Naive B cell (primary cell): ENCODE results near the gene CTSH. TPM values are rescaled to one million over a fixed set of nuclear protein-coding genes. Genes with fewer than 3 reads are reported as not detected.
"Not testable (repeated sequence)": the region's sequence is repeated elsewhere in the genome, so short reads cannot be mapped to it uniquely, and the experiment has no call there.

ENCODE experiments used
- ATAC-seq, 2 donors: fragments of 150-1000 bp; cut with Tn5 transposase; 2 replicates each; pipeline ENCODE4 v1.10.0; 2021; ENCODE audit warnings: low read depth in 2 of 2, mild to moderate bottlenecking in 2 of 2, moderate library complexity in 2 of 2
- DNase-seq: peaks from one replicate; pipeline ENCODE4 v3.0.0; 2022
- H3K27ac Mint-ChIP-seq, 6 donors: one replicate each; pipeline ENCODE4 v1.8.0; 2020 to 2022; ENCODE audit warnings: mild to moderate bottlenecking in 6 of 6, mixed read lengths in 6 of 6, moderate library complexity in 5 of 6, inconsistent platforms in 2 of 6
- H3K27me3 Mint-ChIP-seq, 3 donors: one replicate each; pipeline ENCODE4 v1.8.0; 2021 to 2022; ENCODE audit warnings: mixed read lengths in 3 of 3, mild to moderate bottlenecking in 1 of 3
- H3K36me3 Mint-ChIP-seq, 2 donors: one replicate each; pipeline ENCODE4 v1.8.0; 2020 to 2022; ENCODE audit warnings: mixed read lengths in 2 of 2, inconsistent platforms in 1 of 2, mild to moderate bottlenecking in 1 of 2
- H3K4me1 Mint-ChIP-seq, 3 donors: one replicate each; pipeline ENCODE4 v1.8.0; 2020 to 2022; ENCODE audit warnings: mixed read lengths in 3 of 3, inconsistent platforms in 1 of 3, mild to moderate bottlenecking in 1 of 3, moderate library complexity in 1 of 3
- H3K4me3 Mint-ChIP-seq, 8 donors: one replicate each; pipeline ENCODE4 v1.8.0; 2020 to 2022; ENCODE audit warnings: mild to moderate bottlenecking in 8 of 8, mixed read lengths in 8 of 8, moderate library complexity in 8 of 8, inconsistent platforms in 2 of 8
- H3K9me3 Mint-ChIP-seq, 7 donors: one replicate each; pipeline ENCODE4 v1.8.0; 2020 to 2022; ENCODE audit warnings: mixed read lengths in 7 of 7, mild to moderate bottlenecking in 5 of 7, inconsistent platforms in 2 of 7, moderate library complexity in 1 of 7
- polyA plus RNA-seq, 6 donors: library from polyadenylated mRNA; unstranded; fragments of 300-500 nt; fragmentation: Illumina TruSeq; gene quantifications; one replicate each; pipeline ENCODE4 v1.2.3, GENCODE V29; 2021; ENCODE audit warnings: low read depth in 6 of 6

Gene CTSH
- polyA plus RNA-seq, 6 donors from 2014 or later, result 260 to 480 (median 378) TPM

DNA sequence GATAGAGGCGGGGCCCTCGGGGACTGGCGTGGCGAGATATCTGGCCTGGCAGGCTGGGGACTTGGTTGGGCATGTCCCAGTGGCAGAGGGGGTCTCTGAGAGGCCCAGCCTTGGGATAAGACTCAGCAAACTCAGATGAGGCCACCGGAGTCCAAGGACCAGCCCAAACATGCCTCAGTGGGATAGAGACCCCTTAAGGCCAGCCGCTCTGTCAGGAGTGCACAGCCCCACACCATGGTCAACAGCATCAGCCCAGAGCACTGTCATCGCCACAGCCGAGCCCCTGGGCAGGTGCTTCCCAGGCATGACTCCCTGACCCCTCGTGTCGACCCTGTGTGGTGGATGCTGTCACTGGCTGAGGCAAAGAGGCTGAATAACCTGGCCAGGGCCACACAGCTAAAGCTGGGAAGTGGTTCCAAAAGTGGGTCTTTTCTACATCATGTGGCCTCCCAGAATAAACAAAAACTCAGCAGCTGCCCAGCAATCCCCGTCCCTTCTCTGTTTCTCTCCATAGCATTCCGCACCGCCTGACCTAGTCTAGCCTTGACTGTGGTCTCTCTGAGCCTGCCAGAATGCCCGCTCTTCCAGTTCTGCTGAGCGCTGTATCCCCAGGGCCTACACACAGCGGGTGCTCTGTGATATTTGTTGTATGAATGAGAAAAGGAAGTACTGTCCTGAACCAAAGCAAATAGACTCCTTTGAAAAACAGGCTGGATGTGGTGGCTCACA lies 15.1 kb downstream of the CTSH start:
- Mint-ChIP-seq H3K4me1 (peaks cover 8 to 29% (median 14%) of the 10 kb centered on the region in 3 donors), H3K4me3 (no peak overlapping the region)

DNA sequence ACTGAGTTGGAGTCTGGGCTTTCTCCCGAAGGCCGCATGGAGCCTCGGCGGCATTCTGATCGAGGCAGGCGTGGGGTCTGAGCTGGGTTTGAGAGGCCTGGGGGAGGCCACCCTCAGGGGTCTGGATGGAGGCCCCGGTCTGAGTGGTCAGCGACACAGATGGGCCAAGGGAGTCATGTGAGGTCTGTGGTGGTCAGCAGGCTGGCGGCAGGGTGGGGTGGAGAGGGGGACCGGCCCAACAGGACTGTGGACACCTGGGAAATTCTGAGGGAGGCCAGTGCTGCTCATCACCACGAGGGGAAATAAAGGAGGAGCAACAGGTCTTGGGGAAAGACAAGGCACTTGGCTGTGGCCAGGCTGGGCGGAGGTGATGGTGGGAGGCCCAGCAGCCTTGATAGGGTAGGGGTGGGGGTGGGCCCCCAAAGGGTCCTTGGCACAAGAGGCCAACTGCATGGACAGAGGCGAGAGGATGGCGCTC lies 16.2 kb downstream of the CTSH start:
- ATAC-seq (no peak), DNase-seq (no peak)
- H3K4me3 Mint-ChIP-seq, result no peak overlapping the region
- H3K27me3 Mint-ChIP-seq, result no peaks in the 10 kb centered on the region
- peak overlapping the region in 4 of 6 donors; percentile 62 to 96 (median 64) for H3K27ac Mint-ChIP-seq
- H3K4me1 Mint-ChIP-seq, result peaks cover 7 to 24% (median 16%) of the 10 kb centered on the region in 3 donors
- no peaks in the 10 kb centered on the region for H3K9me3 Mint-ChIP-seq
- H3K36me3 Mint-ChIP-seq, result peaks cover 0 to 46% of the 10 kb centered on the region in 2 donors

More for the DNA sequence above, 15.1 kb downstream of the CTSH start:
- no peak for DNase-seq
- Mint-ChIP-seq H3K27me3 (no peaks in the 10 kb centered on the region), H3K9me3 (no peaks in the 10 kb centered on the region), H3K27ac (peak overlapping the region in 5 of 6 donors; percentile 54 to 86 (median 81)), H3K36me3 (peaks cover 3 to 44% of the 10 kb centered on the region in 2 donors)
- no peak for ATAC-seq

DNA sequence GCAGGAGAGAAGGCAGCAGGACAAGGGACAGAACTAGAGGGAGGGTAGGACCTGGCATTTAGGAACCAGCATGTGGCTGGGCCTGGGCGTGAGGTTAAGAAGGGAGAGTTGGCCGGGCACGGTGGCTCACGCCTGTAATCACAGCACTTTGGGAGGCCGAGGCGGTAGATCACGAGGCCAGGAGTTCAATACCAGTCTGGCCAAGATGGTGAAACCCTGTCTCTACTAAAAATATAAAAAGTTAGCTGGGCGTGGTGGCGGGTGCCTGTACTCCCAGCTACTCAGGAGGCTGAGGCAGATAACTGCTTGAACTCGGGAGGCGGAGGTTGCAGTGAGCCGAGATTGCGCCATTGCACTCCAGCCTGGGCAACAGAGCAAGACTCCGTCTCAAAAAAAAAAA lies 16.7 kb downstream of the CTSH start:
- DNase-seq, H3K27me3 Mint-ChIP-seq, ATAC-seq, H3K9me3 Mint-ChIP-seq, H3K4me3 Mint-ChIP-seq: not testable (repeated sequence)
- Mint-ChIP-seq H3K4me1 (peaks cover 7 to 24% (median 16%) of the 10 kb centered on the region in 3 donors), H3K27ac (peak overlapping the region in 3 of 6 donors; percentile 62 to 96 (median 86)), H3K36me3 (peaks cover 0 to 43% of the 10 kb centered on the region in 2 donors)

DNA sequence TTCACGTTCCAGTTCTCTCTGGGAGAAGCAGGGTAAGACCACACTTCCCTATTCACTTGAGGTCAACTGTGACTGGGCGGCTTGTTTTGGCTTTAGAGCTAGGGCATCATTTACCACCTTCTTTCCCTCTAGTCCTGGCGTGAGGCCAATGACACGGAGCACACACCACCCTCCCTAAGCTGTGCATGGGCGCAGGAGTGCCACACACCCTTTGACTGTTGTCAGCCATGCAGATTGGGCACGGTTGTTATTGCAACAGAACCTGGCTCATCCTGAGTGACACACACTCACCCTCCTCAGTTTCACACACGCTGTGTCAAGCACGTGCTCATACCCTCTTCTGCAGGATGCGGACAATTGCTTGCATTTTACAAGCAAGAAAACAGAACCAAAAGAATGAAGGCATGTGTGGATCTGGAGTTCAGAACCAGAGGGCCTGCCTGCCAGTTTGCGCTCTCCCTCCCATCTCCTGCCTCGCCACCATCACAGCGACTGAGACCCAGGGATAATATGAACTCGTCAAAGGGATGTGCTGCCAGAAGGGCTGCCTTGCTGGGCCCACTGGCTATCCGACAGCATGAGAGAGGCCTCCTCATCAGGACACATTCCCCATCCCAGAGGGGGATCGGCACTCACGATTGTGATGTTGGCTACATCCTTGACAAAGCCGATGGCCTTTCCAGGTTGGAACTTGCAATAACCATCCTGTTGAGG lies 17.6 kb downstream of the CTSH start:
- Mint-ChIP-seq H3K36me3 (peaks cover 0 to 35% of the 10 kb centered on the region in 2 donors), H3K27ac (peak overlapping the region in 4 of 6 donors; percentile 4 to 65 (median 48)), H3K9me3 (no peaks in the 10 kb centered on the region), H3K27me3 (no peaks in the 10 kb centered on the region), H3K4me3 (no peak overlapping the region), H3K4me1 (peaks cover 5 to 19% (median 16%) of the 10 kb centered on the region in 3 donors)
- ATAC-seq (no peak), DNase-seq (no peak)

DNA sequence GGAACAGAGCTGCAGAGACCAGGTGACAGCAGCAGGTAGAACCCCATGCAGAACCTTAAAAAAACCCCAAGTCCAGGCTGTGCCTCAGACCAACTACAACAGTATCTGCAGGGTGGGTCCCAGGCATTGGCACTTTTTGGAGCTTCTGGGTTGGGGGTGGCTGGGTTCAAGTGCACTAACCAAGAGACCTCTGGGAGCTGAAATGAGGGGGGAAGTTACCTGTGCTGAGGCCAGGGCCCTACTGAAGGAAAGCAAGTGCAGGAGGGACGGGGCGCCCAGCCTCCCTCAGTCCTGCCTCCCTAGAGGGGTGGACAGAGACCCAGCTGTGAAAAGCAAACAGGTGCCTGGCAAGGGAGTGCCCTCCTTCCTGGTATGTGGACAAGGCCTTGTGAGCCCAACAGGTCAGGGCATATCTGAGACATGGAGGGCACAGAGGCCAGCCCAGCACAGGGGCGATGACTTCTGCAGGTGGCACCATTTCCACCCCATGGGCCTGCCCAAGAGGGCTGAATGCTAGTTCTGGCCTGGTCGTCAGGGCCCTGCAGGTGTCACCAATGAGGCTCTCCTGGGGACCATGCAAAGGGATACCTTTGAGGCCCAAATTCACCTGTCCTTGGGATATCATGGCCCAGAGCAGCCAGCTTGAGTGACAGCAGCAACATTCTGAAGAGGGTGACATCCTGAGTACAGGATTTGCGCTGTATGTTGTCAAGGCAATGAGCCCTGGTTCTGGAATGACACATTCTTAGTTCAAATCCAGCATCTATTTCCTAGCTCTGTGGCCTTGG lies 18.7 kb downstream of the CTSH start:
- no peaks in the 10 kb centered on the region for H3K27me3 Mint-ChIP-seq
- peak overlapping the region in 1 of 6 donors; percentile 69 for H3K27ac Mint-ChIP-seq
- H3K36me3 Mint-ChIP-seq, result peaks cover 0 to 35% of the 10 kb centered on the region in 2 donors
- ATAC-seq (no peak), DNase-seq (no peak)
- H3K4me3 Mint-ChIP-seq, result no peak overlapping the region
- H3K4me1 Mint-ChIP-seq, result peaks cover 8 to 21% (median 19%) of the 10 kb centered on the region in 3 donors
- no peaks in the 10 kb centered on the region for H3K9me3 Mint-ChIP-seq

DNA sequence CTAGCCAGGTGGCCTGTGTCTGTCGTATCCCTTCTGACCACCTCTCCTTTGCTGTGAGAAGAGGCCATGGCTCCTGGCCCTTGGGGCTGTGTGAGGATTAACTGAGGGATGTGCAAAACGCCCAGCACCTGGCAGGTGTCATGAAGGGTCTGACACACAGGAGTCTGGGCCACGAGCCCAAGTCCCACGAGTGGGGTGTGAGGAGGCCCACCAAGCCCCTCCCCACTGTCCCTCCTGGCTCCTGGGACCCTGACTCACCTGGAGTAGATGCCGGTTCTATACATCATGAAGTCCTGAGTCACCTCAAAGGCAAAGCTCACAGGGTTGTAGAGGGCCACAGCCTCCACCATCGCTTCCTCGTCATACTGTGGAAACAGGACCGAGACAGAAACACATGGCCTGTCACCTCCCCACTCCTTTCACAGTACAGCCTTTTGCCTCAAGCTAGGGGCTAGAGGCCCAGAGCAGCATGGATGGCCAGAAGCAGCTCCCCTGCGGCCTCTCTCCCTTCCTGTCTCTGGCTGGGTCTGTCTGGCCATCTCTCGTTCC lies 19.7 kb downstream of the CTSH start:
- peak overlapping the region in 3 of 6 donors; percentile 26 to 76 (median 70) for H3K27ac Mint-ChIP-seq
- no peak overlapping the region for H3K4me3 Mint-ChIP-seq
- ATAC-seq (no peak), DNase-seq (no peak)
- H3K9me3 Mint-ChIP-seq, result no peaks in the 10 kb centered on the region
- peaks cover 0 to 34% of the 10 kb centered on the region in 2 donors for H3K36me3 Mint-ChIP-seq
- no peaks in the 10 kb centered on the region for H3K27me3 Mint-ChIP-seq
- H3K4me1 Mint-ChIP-seq, result peaks cover 10 to 21% (median 18%) of the 10 kb centered on the region in 3 donors

DNA sequence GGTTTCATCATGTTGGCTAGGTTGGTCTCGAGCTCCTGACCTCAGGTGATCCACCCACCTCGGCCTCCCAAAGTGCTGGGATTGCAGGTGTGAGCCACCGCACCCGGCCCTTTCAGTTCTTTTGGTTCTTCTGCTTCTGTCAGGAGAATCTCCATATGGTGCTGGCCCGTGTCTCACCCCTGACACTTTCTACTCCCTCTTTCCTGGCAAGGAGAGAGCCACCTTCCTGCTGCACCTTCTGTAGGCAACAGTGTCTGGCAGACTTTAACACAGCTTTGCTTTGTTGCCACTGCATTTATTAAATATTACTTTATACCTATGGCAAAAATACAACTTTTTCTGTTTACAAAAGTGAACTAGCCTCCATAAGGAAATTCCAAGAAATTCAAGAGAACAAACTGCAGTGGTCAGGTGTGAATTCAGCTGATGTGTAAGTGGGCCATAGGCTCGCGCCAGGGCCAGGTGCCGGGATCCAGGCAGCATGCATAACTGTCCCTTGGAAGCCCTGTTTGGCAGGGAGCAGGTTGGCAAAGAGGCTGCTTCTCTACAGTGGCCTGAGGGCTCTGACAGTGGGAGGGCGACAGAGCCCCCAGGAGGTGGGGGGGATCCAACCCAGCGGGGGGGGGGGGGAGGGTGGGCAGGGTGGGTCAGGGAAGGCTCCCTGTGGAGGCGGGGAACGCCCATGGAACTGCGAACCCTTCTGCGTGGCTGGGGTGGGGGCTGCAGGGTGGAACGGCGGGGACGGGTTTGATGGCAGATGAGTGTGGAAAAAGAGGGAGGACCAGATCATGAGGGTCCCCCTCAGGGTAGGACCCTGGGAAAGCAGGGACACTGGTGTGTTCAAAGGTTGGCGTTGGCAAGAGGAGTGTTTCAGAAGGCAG lies 21.1 kb downstream of the CTSH start:
- Mint-ChIP-seq H3K36me3 (peaks cover 0 to 25% of the 10 kb centered on the region in 2 donors), H3K27me3 (no peaks in the 10 kb centered on the region), H3K4me3 (no peak overlapping the region), H3K9me3 (no peaks in the 10 kb centered on the region), H3K27ac (peak overlapping the region in 3 of 6 donors; percentile 11 to 97 (median 72)), H3K4me1 (peaks cover 8 to 18% (median 13%) of the 10 kb centered on the region in 3 donors)
- ATAC-seq (no peak), DNase-seq (no peak)

DNA sequence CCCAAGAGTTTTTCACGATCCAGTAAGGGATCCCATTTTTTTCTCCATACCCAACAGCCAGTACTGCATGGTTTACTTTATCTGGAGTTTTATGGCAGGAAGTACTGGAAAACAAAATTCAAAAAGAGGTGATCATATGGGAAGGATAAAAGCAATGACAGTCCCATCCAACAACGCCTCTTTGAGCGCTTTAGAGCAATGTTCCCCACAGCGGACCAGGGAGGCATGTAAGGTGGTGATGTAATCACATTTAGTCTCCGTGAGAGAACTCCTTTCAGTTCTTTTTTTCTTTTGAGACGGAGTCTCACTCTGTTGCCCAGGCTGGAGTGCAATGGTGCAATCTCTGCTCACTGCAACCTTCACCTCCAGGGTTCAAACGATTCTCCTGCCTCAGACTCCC lies 21.8 kb downstream of the CTSH start:
- Mint-ChIP-seq H3K27me3 (no peaks in the 10 kb centered on the region), H3K9me3 (no peaks in the 10 kb centered on the region), H3K4me1 (peaks cover 6 to 17% (median 8%) of the 10 kb centered on the region in 3 donors), H3K36me3 (peaks cover 0 to 18% of the 10 kb centered on the region in 2 donors), H3K27ac (peak overlapping the region in 2 of 6 donors; percentile 11 to 72), H3K4me3 (no peak overlapping the region)
- ATAC-seq (no peak), DNase-seq (no peak)

DNA sequence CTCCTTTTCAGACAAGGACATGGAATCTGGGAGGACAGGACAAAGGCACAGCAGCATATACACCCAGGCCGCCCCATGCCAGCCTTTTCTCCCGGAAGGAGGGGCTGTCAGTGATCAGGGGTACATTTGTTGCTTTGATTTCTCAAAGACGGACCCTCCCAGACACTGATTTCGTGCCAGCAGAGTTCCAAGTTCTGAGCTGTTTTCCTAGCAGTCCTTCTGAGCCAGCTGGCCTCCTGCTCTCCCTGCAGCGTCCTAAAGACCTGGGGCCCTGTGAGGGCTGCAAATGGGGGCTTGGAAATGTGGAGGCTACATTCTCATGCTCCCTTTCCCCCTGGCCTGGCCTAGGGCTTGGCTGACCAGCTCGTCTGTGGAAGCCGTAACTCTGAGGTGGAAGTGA lies 22.3 kb downstream of the CTSH start:
- Mint-ChIP-seq H3K4me1 (peaks cover under 1 to 14% (median 8%) of the 10 kb centered on the region in 3 donors), H3K36me3 (peaks cover 0 to 13% of the 10 kb centered on the region in 2 donors), H3K9me3 (no peaks in the 10 kb centered on the region), H3K27me3 (no peaks in the 10 kb centered on the region), H3K27ac (peak overlapping the region in 2 of 6 donors; percentile 61 to 76), H3K4me3 (no peak overlapping the region)
- DNase-seq (no peak), ATAC-seq (no peak)

DNA sequence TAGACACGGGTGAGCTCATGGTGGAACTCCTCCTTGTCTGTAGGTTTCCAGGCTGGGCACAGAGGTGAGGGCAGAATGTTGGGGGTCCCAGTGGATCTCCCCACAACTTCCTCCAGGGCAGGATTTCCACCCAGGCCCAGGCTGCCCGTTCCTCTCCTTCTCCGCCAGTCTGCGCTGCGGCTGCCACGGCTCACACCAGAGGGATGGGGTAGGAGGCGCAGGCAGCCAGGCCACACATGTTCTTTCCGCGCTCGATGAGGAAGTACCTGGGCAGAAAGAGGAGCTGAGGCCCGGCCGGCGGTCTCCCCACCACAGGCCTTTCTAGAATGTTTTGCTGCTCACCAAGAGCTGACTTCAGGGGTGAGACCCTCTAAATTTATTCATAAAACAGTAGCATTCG lies 22.9 kb downstream of the CTSH start:
- Mint-ChIP-seq H3K4me1 (peaks cover 2 to 13% (median 8%) of the 10 kb centered on the region in 3 donors), H3K27me3 (no peaks in the 10 kb centered on the region), H3K9me3 (no peaks in the 10 kb centered on the region), H3K4me3 (no peak overlapping the region), H3K27ac (peak overlapping the region in 3 of 6 donors; percentile 20 to 81 (median 61)), H3K36me3 (peaks cover 0 to 11% of the 10 kb centered on the region in 2 donors)
- ATAC-seq, result no peak
- no peak for DNase-seq

DNA sequence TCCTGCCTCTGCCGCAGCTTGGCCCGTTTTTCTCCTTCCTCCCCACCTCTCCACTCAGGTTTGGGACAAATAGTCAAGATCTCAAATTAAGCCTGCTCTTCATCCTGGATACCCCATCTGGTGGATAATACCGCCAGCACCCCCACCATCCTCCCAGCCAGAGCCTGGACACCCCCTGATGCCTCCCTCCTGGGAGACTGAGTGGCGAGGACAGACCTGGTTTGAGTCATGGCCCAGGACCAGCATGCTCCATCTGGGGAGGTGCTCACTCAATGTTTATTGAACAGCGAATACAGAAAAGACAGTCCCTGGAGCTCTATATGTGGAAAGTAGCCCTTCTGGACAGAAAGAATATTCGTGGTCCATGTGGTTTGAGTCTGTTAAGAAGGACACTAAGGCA lies 23.3 kb downstream of the CTSH start:
- H3K4me3 Mint-ChIP-seq, result no peak overlapping the region
- ATAC-seq (no peak), DNase-seq (no peak)
- peaks cover 0 to 11% of the 10 kb centered on the region in 2 donors for H3K36me3 Mint-ChIP-seq
- H3K9me3 Mint-ChIP-seq, result no peaks in the 10 kb centered on the region
- H3K27ac Mint-ChIP-seq, result peak overlapping the region in 5 of 6 donors; percentile 20 to 81 (median 61)
- H3K4me1 Mint-ChIP-seq, result peaks cover 5 to 11% (median 10%) of the 10 kb centered on the region in 3 donors
- no peaks in the 10 kb centered on the region for H3K27me3 Mint-ChIP-seq

DNA sequence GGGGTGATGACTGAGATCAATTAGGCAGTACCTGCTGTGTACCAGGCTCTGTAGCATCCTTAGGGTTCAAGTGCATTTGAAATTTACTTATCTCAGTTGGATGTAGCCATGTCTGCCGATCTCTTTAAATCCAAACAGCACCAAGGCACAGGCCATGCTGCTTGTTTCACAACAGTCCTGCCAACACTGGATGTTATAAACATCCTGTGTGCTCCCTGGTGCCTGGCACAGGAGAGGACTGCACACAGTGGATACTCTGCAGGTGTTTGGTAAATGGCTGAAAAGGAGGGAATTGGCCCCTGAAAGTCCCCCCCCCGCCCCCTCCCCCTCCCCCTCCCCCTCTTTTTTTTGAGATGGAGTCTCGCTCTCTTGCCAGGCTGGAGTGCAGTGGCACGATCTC lies 27.0 kb downstream of the CTSH start:
- Mint-ChIP-seq H3K27me3 (no peaks in the 10 kb centered on the region), H3K4me3 (no peak overlapping the region), H3K9me3 (no peaks in the 10 kb centered on the region), H3K27ac (peak overlapping the region in 1 of 6 donors; percentile 51), H3K4me1 (peaks cover 5 to 24% (median 19%) of the 10 kb centered on the region in 3 donors), H3K36me3 (no peaks in the 10 kb centered on the region)
- DNase-seq (no peak), ATAC-seq (no peak)
